Activated CD8-positive, alpha-beta memory T cell treated with anti-CD3 and anti-CD28 coated beads, Interleukin-2, amount 50 U/mL, for 24 hours (primary cell): ENCODE data around the gene WDR44.
"Not testable (repeated sequence)": the region's sequence is repeated elsewhere in the genome, so short reads cannot be mapped to it uniquely, and the experiment has no call there.

ENCODE experiments used
- DNase-seq: peaks from one replicate; pipeline ENCODE4 v3.0.0-alpha.2; 2020; ENCODE audit errors: extremely low read depth

WDR44 gene

GRCh38 chrX:118356154-118356701 is 10.3 kb downstream of the WDR44 start:
- DNase-seq, result no peak

GRCh38 chrX:118360429-118361125 is 14.7 kb downstream of the WDR44 start:
- DNase-seq, result no peak

- no peak for DNase-seq
Observed at GRCh38 chrX:118364261-118364660, 18.4 kb downstream of the WDR44 start.

GRCh38 chrX:118367338-118367737 is 21.4 kb downstream of the WDR44 start:
- DNase-seq, result no peak

- no peak for DNase-seq
Observed at GRCh38 chrX:118368398-118368797, 22.5 kb downstream of the WDR44 start.

- no peak for DNase-seq
Observed at GRCh38 chrX:118370921-118371624, 25.2 kb downstream of the WDR44 start.

GRCh38 chrX:118373538-118373937 is 27.6 kb downstream of the WDR44 start:
- DNase-seq, result no peak

GRCh38 chrX:118383120-118383519 is 37.2 kb downstream of the WDR44 start:
- no peak for DNase-seq

- no peak for DNase-seq
Observed at GRCh38 chrX:118392716-118393115, 46.8 kb downstream of the WDR44 start.

GRCh38 chrX:118396113-118396512 is 50.2 kb downstream of the WDR44 start:
- no peak for DNase-seq

GRCh38 chrX:118418811-118419251 is 72.9 kb downstream of the WDR44 start:
- DNase-seq, result no peak

- no peak for DNase-seq
Observed at GRCh38 chrX:118420462-118420861, 74.6 kb downstream of the WDR44 start.

GRCh38 chrX:118423558-118423957 is 77.7 kb downstream of the WDR44 start:
- no peak for DNase-seq

- no peak for DNase-seq
Observed at GRCh38 chrX:118432799-118433198, 86.9 kb downstream of the WDR44 start.

GRCh38 chrX:118437283-118437682 is 91.4 kb downstream of the WDR44 start:
- DNase-seq, result no peak

- no peak for DNase-seq
Observed at GRCh38 chrX:118448273-118448783, 102.4 kb downstream of the WDR44 start.

GRCh38 chrX:118455013-118455412 is 109.1 kb downstream of the WDR44 start:
- DNase-seq, result no peak

- no peak for DNase-seq
Observed at GRCh38 chrX:118459494-118459893, 113.6 kb downstream of the WDR44 start.

- DNase-seq, result no peak
Observed at GRCh38 chrX:118464501-118464900, 118.6 kb downstream of the WDR44 start.

- no peak for DNase-seq
Observed at GRCh38 chrX:118468122-118468521, 122.2 kb downstream of the WDR44 start.

GRCh38 chrX:118470721-118471347 is 124.9 kb downstream of the WDR44 start:
- DNase-seq, result not testable (repeated sequence)

- DNase-seq, result no peak
Observed at GRCh38 chrX:118474586-118474985, 128.7 kb downstream of the WDR44 start.
